ENCODE results near the gene WASHC2C. TPM values are rescaled to one million over a fixed set of nuclear protein-coding genes. Genes with fewer than 3 reads are reported as not detected.
"Not testable (repeated sequence)": the region's sequence is repeated elsewhere in the genome, so short reads cannot be mapped to it uniquely, and the experiment has no call there.

The WASHC2C gene
- total RNA-seq = 16.8 and 36.4 TPM in 2 replicates

GRCh38 chr10:45726703-45727420, at the start of gene WASHC2C:
TSS of gene WASHC2C (plus strand) at chr10:45727266. CDS start at chr10:45727318, 52 bp downstream.
- DNase-seq (ENCODE audit: low read depth) = peak; percentile 14
- H3K36me3 ChIP-seq (ENCODE audit: control insufficient read depth, insufficient read depth, low read length); FAIRE-seq; H3K27me3 ChIP-seq (ENCODE audit: control insufficient read depth, insufficient read depth, low read length): not testable (repeated sequence)
- peak within 1 kb of the TSS; percentile 77 for H3K4me3 ChIP-seq (ENCODE audit: low read depth, low read length)

DNA sequence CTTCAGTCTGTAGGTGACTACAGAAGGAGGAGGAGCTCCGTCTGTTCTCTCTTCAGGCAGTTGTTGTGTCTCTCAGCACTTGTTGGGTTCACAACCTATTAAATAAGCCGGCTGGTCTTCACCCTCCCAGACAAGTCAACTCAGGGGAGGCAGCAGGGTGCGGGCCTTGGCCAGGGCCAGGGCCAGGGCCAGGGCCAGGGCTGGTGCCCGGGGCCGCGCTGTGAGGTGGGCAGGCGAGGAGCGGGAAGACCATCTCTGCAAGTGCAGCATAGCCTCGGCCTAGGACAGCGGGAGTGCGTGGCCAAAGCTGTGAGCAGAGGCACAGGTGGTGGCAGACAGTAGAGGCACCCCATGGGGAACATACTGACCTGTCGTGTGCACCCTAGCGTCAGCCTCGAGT, 48.6 kb upstream of the WASHC2C start:
- H3K36me3 ChIP-seq (ENCODE audit: control insufficient read depth, insufficient read depth, low read length); FAIRE-seq; DNase-seq (ENCODE audit: low read depth); H3K4me3 ChIP-seq (ENCODE audit: low read depth, low read length); H3K27me3 ChIP-seq (ENCODE audit: control insufficient read depth, insufficient read depth, low read length): not testable (repeated sequence)

GRCh38 chr10:45710200-45710796, 16.8 kb upstream of the WASHC2C start:
- not testable (repeated sequence) for H3K36me3 ChIP-seq (ENCODE audit: control insufficient read depth, insufficient read depth, low read length); FAIRE-seq; H3K27me3 ChIP-seq (ENCODE audit: control insufficient read depth, insufficient read depth, low read length); DNase-seq (ENCODE audit: low read depth); H3K4me3 ChIP-seq (ENCODE audit: low read depth, low read length)

- not testable (repeated sequence) for DNase-seq (ENCODE audit: low read depth); H3K27me3 ChIP-seq (ENCODE audit: control insufficient read depth, insufficient read depth, low read length); H3K4me3 ChIP-seq (ENCODE audit: low read depth, low read length); FAIRE-seq; H3K36me3 ChIP-seq (ENCODE audit: control insufficient read depth, insufficient read depth, low read length)
Measured at GRCh38 chr10:45711223-45711622, 15.8 kb upstream of the WASHC2C start.

GRCh38 chr10:45717053-45717452, 10.0 kb upstream of the WASHC2C start:
- H3K36me3 ChIP-seq (ENCODE audit: control insufficient read depth, insufficient read depth, low read length); FAIRE-seq; DNase-seq (ENCODE audit: low read depth); H3K4me3 ChIP-seq (ENCODE audit: low read depth, low read length); H3K27me3 ChIP-seq (ENCODE audit: control insufficient read depth, insufficient read depth, low read length): not testable (repeated sequence)

DNA sequence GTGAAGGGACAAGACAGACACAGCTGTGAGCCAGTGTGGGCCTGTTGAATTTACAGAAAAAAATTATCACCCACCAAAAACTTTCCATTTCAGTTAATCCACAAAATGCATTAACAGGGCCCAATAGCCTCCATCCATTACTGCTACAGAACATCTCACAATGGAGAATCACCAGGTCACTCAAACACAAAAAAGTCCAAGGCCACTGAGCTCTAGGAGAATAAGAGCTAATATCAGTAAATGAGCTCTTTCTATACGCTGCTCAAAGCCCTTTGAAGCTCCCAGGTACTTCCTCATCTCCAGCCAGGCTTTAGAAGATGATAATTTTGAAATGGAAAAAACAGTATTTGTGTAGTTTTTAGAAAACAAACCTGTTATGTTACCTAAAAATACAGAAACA, 9.4 kb upstream of the WASHC2C start:
- H3K27me3 ChIP-seq (ENCODE audit: control insufficient read depth, insufficient read depth, low read length); H3K36me3 ChIP-seq (ENCODE audit: control insufficient read depth, insufficient read depth, low read length); H3K4me3 ChIP-seq (ENCODE audit: low read depth, low read length); DNase-seq (ENCODE audit: low read depth); FAIRE-seq: not testable (repeated sequence)

DNA sequence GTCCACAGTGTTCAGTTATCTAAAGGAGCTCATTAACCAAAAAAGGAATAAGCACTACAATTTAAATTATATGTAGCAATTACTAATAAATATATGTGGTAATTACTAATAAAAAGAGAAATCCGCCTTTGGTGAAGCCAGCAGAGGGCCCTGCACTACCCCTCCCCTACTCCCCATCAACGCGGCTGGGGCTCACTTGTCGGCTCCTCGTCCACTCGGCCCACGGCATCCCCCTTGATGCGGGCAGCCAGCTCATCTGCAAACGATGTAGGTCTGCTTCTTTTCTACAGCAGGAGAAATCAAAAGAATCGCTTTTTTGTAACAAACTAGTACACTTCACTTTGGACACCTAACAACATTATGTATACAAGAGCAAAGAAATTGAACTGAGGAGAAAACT, 5.6 kb upstream of the WASHC2C start:
- not testable (repeated sequence) for H3K27me3 ChIP-seq (ENCODE audit: control insufficient read depth, insufficient read depth, low read length); DNase-seq (ENCODE audit: low read depth); H3K4me3 ChIP-seq (ENCODE audit: low read depth, low read length); FAIRE-seq; H3K36me3 ChIP-seq (ENCODE audit: control insufficient read depth, insufficient read depth, low read length)

- H3K27me3 ChIP-seq (ENCODE audit: control insufficient read depth, insufficient read depth, low read length); H3K4me3 ChIP-seq (ENCODE audit: low read depth, low read length); H3K36me3 ChIP-seq (ENCODE audit: control insufficient read depth, insufficient read depth, low read length); FAIRE-seq; DNase-seq (ENCODE audit: low read depth): not testable (repeated sequence)
Measured at GRCh38 chr10:45723851-45724250, 3.2 kb upstream of the WASHC2C start.

DNA sequence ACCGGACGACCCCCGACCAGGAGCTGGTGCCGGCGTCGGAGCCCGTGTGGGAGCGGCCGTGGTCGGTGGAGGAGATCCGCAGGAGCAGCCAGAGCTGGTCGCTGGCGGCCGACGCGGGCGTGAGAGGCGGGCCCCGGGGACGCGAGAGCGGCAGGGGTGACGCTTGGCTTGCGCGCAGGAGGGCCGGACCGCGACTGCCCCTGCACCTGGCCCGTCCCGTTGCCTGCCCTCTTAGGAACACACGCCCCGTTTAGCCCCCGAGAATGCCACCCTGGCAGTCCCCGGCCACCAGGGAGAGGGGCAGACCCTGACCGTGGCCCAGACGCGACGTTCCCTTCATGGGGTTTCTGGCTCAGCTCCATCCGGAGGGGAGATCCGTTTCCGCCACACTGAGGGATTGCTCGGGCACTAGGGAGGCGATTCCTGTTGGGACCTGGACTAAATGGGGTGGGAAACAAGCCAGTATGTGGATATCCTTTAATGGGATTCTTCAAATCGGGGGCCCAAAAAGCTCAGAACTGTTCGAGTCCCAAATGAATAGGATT, 427 bp downstream of the WASHC2C start:
- not testable (repeated sequence) for H3K27me3 ChIP-seq (ENCODE audit: control insufficient read depth, insufficient read depth, low read length); H3K36me3 ChIP-seq (ENCODE audit: control insufficient read depth, insufficient read depth, low read length); DNase-seq (ENCODE audit: low read depth); FAIRE-seq
- H3K4me3 ChIP-seq (ENCODE audit: low read depth, low read length) = peak overlapping the region; percentile 77

DNA sequence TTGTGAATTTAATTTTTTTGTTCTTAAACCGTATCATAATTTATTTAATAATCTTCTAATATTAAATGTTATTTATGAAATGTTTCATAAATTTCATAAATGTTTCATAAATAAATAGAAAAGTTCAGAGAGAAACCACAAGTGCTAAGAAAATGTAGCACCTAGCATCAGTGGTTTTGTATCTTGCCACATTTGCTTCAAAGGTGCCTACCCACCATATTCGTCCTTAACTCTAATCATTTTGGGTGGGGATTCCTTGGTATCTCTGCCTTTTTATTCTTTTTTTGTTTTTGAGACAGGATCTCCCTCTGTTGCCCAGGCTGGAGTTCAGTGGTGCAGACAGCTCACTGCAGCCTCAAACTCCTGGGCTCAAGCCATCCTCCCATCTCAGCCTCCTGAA, 7.4 kb downstream of the WASHC2C start:
- H3K4me3 ChIP-seq (ENCODE audit: low read depth, low read length); H3K36me3 ChIP-seq (ENCODE audit: control insufficient read depth, insufficient read depth, low read length); H3K27me3 ChIP-seq (ENCODE audit: control insufficient read depth, insufficient read depth, low read length); FAIRE-seq; DNase-seq (ENCODE audit: low read depth): not testable (repeated sequence)

DNA sequence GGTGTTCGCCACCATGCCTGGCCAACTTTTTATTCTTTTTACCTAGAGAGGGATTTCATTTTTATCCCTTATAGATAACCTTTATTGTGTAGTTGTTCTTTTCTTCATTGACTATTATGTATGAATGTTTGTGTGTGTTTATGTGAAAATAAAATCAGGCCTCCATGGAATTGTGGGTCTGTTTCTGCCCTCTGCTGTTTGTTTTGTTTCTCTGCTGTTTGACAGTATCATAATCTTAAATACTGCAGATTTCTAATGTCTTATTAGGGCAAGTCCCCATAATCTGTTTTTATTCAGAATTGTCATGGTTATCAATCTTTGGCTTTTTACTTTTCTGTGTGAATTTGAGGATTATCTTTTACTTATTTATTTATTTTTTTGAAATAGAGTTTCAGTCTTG, 7.8 kb downstream of the WASHC2C start:
- not testable (repeated sequence) for DNase-seq (ENCODE audit: low read depth); H3K27me3 ChIP-seq (ENCODE audit: control insufficient read depth, insufficient read depth, low read length); H3K4me3 ChIP-seq (ENCODE audit: low read depth, low read length); FAIRE-seq; H3K36me3 ChIP-seq (ENCODE audit: control insufficient read depth, insufficient read depth, low read length)

GRCh38 chr10:45741559-45741958, 14.5 kb downstream of the WASHC2C start:
- H3K27me3 ChIP-seq (ENCODE audit: control insufficient read depth, insufficient read depth, low read length); H3K36me3 ChIP-seq (ENCODE audit: control insufficient read depth, insufficient read depth, low read length); DNase-seq (ENCODE audit: low read depth); H3K4me3 ChIP-seq (ENCODE audit: low read depth, low read length); FAIRE-seq: not testable (repeated sequence)

GRCh38 chr10:45742014-45742413, 14.9 kb downstream of the WASHC2C start:
- H3K4me3 ChIP-seq (ENCODE audit: low read depth, low read length); FAIRE-seq; DNase-seq (ENCODE audit: low read depth); H3K36me3 ChIP-seq (ENCODE audit: control insufficient read depth, insufficient read depth, low read length); H3K27me3 ChIP-seq (ENCODE audit: control insufficient read depth, insufficient read depth, low read length): not testable (repeated sequence)

- not testable (repeated sequence) for H3K27me3 ChIP-seq (ENCODE audit: control insufficient read depth, insufficient read depth, low read length); DNase-seq (ENCODE audit: low read depth); H3K4me3 ChIP-seq (ENCODE audit: low read depth, low read length); H3K36me3 ChIP-seq (ENCODE audit: control insufficient read depth, insufficient read depth, low read length); FAIRE-seq
Measured at GRCh38 chr10:45751141-45751540, 24.1 kb downstream of the WASHC2C start.

DNA sequence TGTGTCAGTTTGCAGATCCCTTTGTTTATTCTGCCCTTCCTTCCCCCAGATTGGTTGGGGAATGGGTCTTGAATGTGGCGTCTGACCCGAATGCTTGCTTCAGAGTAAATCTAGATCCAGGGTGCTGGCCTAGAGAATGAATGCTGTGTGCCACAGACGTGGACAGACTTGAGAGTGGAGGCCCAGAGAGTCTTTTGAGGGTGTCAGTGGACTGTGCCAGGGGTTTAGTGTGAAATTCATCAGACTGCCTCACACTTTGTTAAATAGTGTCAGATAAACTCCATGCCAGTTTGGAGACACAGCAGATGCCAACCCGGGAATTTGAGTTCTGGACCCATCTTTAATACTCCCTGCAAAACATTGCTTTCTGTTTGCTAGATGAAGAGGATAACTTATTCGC, 25.1 kb downstream of the WASHC2C start:
- H3K4me3 ChIP-seq (ENCODE audit: low read depth, low read length); H3K27me3 ChIP-seq (ENCODE audit: control insufficient read depth, insufficient read depth, low read length); H3K36me3 ChIP-seq (ENCODE audit: control insufficient read depth, insufficient read depth, low read length); DNase-seq (ENCODE audit: low read depth); FAIRE-seq: not testable (repeated sequence)
